Endothelial cell (in vitro differentiated cells): ENCODE results near the gene FAM9C. TPM values are rescaled to one million over a fixed set of nuclear protein-coding genes. Genes with fewer than 3 reads are reported as not detected.

Source experiments
- DNase-seq: peaks from one replicate; pipeline ENCODE4 v3.0.0; 2021; ENCODE audit warnings: low spot score
- H3K27ac Mint-ChIP-seq: one replicate; pipeline ENCODE4 v1.8.0; 2021; ENCODE audit warnings: mixed read lengths, inconsistent platforms; ENCODE audit not compliant: unreplicated experiment
- H3K27me3 Mint-ChIP-seq: one replicate; pipeline ENCODE4 v1.8.0; 2021; ENCODE audit warnings: mild to moderate bottlenecking, moderate library complexity, mixed read lengths, inconsistent platforms; ENCODE audit not compliant: unreplicated experiment
- H3K36me3 Mint-ChIP-seq: one replicate; pipeline ENCODE4 v1.8.0; 2021; ENCODE audit warnings: mild to moderate bottlenecking, low read depth, mixed read lengths, inconsistent platforms; ENCODE audit not compliant: unreplicated experiment
- H3K4me1 Mint-ChIP-seq: one replicate; pipeline ENCODE4 v1.8.0; 2021; ENCODE audit warnings: mild to moderate bottlenecking, mixed read lengths, inconsistent platforms; ENCODE audit not compliant: unreplicated experiment
- H3K4me3 Mint-ChIP-seq: one replicate; pipeline ENCODE4 v1.8.0; 2021; ENCODE audit warnings: mild to moderate bottlenecking, mixed read lengths, inconsistent platforms; ENCODE audit not compliant: unreplicated experiment
- H3K9me3 Mint-ChIP-seq: one replicate; pipeline ENCODE4 v1.8.0; 2021; ENCODE audit warnings: mixed read lengths, inconsistent platforms; ENCODE audit not compliant: unreplicated experiment
- total RNA-seq: library from RNA; stranded (reverse); fragmentation: NEBNext Ultra II Directional; extraction: Animal tissue kit (Norgen Biotek cat#: 25700); gene quantifications from one replicate; pipeline ENCODE4 v1.2.1, GENCODE V29; 2021; ENCODE audit not compliant: unreplicated experiment
- TF ChIP-seq, protein P1 (sequence below): fragments of 200-600 bp; sonication (generic); IDR thresholded peaks from one replicate; pipeline ENCODE4 v1.5.0; 2021; ENCODE audit warnings: antibody characterized with exemption; ENCODE audit not compliant: unreplicated experiment

FAM9C gene
- total RNA-seq, 1 donor from 2014 or later: not detected

DNA sequence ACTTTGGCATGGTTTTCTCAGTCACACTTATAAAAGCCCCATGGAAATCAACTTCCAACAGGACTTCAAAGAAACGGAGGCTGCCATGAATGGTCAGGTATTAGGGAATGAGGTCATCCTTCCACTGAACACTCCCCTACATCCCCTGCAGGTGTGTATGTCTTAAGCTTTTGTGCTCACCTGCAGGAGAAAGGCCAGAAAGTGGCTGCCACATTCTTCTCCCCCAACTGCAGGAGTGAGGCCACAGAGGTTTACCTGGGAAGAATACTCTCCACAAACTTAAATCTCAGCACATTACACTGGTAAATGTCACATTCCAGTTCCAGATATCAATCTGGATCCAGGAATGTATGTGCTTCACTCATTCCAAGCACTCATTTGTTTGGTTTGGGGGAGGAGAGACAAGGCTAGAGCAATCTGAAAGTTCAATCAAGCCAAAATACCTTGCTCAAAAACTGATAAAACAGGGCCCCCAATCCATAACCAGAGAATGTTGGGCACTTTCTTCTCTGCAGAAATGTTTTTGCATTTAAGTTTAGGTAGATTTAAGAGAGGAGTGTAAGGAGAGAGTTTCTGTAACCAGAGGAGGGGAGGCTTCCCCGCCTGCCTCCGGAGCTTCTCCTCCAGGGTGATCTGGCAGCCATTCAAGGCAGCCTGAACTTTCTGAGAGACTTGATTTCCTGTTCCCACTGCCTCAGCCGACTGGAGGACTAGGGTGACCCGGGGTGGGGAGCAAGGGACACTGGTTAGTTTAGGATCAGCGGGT lies 15.4 kb downstream of the FAM9C start:
- Mint-ChIP-seq H3K27me3 (no peaks in the 10 kb centered on the region), H3K4me1 (peaks cover 23% of the 10 kb centered on the region), H3K27ac (peak overlapping the region; percentile 90), H3K4me3 (no peak overlapping the region), H3K36me3 (no peaks in the 10 kb centered on the region), H3K9me3 (no peaks in the 10 kb centered on the region)
- TF ChIP-seq, protein P1, sequence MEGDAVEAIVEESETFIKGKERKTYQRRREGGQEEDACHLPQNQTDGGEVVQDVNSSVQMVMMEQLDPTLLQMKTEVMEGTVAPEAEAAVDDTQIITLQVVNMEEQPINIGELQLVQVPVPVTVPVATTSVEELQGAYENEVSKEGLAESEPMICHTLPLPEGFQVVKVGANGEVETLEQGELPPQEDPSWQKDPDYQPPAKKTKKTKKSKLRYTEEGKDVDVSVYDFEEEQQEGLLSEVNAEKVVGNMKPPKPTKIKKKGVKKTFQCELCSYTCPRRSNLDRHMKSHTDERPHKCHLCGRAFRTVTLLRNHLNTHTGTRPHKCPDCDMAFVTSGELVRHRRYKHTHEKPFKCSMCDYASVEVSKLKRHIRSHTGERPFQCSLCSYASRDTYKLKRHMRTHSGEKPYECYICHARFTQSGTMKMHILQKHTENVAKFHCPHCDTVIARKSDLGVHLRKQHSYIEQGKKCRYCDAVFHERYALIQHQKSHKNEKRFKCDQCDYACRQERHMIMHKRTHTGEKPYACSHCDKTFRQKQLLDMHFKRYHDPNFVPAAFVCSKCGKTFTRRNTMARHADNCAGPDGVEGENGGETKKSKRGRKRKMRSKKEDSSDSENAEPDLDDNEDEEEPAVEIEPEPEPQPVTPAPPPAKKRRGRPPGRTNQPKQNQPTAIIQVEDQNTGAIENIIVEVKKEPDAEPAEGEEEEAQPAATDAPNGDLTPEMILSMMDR: no peak
- DNase-seq: no peak

DNA sequence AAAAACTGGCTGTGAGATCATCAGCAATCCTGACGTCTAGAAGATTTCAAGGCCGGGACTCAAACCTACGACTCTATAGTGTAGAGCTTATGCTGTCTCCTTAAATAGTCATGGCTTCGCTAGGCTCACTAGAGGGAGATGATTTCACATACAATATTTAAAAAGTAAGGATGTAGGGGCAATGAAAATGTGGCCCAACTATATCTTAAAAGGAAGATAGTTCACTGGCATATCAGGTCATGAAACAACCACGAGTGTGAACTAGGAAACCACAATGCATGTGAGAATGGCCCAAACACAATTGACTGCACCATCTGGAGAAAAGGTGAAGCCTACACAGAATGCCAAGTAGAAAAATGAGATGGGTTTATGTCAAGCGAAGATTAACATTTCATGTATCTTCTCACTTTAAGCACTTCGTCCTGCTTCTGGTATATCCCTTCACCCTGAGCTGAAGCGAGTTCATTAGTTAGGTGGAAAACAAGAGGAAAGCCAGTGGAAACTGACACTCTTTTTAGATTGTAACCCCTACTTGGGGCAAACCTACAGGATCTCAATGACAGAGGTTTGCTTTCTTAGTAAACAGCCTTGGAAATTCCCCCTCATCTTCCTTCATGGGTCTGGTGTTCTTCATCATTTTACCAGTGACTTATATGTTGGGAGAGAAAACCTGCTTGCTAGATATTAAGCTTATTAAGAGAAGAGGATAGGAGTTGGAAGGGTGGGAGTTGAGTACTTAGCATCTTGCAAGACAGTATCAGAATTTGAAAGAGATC lies 17.4 kb downstream of the FAM9C start:
- Mint-ChIP-seq H3K36me3 (no peaks in the 10 kb centered on the region), H3K4me3 (no peak overlapping the region), H3K27me3 (no peaks in the 10 kb centered on the region), H3K4me1 (peaks cover 34% of the 10 kb centered on the region), H3K9me3 (no peaks in the 10 kb centered on the region), H3K27ac (no peak overlapping the region)
- DNase-seq: no peak
- TF ChIP-seq, protein P1: no peak

DNA sequence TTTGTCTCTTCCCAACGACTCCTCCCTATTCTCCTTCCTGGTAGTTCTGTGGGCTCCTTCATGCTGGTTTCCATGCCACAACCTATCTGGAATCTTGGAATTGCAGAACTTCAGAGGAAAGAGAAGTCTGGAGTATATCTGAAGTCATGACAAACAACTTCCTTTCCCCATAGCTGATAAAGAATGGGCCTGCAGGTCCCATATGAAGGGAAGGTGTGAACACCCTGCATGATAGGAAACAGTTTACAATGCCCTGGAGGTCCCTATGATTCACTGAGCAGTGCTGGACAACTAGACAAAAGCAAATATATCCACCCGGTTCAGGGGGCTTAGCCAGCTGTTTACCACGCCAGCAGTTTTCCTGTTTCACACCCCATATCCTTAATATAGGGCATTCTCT lies 19.4 kb downstream of the FAM9C start:
- no peak overlapping the region for H3K4me3 Mint-ChIP-seq
- no peaks in the 10 kb centered on the region for H3K36me3 Mint-ChIP-seq
- H3K27ac Mint-ChIP-seq: no peak overlapping the region
- TF ChIP-seq, protein P1: no peak
- H3K9me3 Mint-ChIP-seq: no peaks in the 10 kb centered on the region
- peaks cover 26% of the 10 kb centered on the region for H3K4me1 Mint-ChIP-seq
- DNase-seq: no peak
- no peaks in the 10 kb centered on the region for H3K27me3 Mint-ChIP-seq

DNA sequence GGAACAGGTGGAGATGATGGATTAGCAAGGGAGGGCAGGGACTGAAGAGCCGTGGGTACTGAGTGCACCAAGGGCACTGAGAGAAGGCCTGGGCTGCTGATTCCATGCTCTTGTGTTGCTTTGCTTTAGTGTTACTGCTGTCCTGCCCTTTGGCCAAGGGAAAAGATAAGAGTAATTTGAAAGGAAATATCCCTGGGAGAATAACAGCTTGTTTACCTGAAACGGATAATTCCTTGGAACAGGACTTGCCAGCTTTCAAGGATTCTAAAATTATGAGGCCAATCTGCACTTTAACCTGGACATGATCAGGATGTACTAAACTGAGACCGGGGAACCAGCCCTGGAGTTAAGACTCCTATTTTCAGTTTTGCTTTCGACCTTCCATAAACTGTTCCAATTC lies 20.4 kb downstream of the FAM9C start:
- Mint-ChIP-seq H3K9me3 (no peaks in the 10 kb centered on the region), H3K27ac (no peak overlapping the region), H3K36me3 (no peaks in the 10 kb centered on the region), H3K27me3 (no peaks in the 10 kb centered on the region), H3K4me1 (peaks cover 19% of the 10 kb centered on the region), H3K4me3 (no peak overlapping the region)
- DNase-seq: no peak
- TF ChIP-seq, protein P1: no peak

DNA sequence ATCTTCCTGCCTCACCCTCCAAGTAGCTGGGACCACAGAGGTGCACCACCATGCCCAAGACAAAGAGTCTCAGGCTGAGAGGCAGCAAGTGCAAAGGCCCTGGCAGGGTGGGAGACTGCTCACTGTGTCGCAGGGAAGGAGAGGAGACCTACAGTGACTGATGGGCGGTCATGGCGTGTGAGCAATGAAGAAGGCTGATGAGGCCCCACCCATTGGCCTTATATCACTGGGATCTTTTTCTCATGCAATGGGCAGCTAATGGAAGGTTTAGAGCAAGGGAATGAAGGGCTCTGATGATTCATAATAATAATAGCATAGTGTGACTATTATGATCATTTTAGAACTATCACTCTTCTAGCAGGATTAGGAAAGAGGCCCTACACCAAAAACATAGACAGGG lies 20.9 kb downstream of the FAM9C start:
- H3K27me3 Mint-ChIP-seq: no peaks in the 10 kb centered on the region
- TF ChIP-seq, protein P1: no peak
- no peak overlapping the region for H3K4me3 Mint-ChIP-seq
- H3K9me3 Mint-ChIP-seq: no peaks in the 10 kb centered on the region
- DNase-seq: no peak
- no peaks in the 10 kb centered on the region for H3K36me3 Mint-ChIP-seq
- H3K27ac Mint-ChIP-seq: no peak overlapping the region
- H3K4me1 Mint-ChIP-seq: peaks cover 19% of the 10 kb centered on the region
